ENCODE results near the gene PACSIN1. TPM values are rescaled to one million over a fixed set of nuclear protein-coding genes. Genes with fewer than 3 reads are reported as not detected.

The PACSIN1 gene
- total RNA-seq, 6 experiments from 2014 or later = 0.05 to 0.37 (median 0.22) TPM; not detected in 1

DNA sequence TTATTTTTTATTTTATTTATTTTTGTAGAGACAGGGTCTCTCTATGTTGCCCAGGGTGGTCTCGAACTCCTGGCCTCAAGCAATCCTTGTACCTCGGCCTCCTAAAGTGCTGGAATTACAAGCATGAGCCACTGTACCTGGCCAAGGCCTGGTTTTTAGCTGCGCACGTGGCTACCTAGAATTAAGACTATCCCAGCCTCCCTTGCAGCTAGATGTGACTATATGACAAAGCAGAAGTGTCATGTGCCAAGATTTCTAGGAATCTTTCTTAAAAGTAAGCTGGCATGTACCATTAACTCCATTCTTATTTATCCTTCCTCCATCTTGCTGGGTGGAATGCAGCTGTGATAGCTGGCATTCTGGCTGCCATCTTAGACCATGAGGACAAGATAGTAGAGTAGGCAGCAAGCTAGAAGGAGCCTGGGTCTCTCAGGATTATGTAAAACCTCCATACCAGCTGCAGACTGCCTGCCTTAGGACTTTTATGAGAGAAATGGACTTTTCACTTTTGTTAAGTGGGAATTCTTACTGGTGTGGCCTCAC lies 92.4 kb downstream of the PACSIN1 start:
- no peak overlapping the region for H3K4me3 ChIP-seq
- ATAC-seq = no peak
- H3K27me3 ChIP-seq = no peaks in the 10 kb centered on the region
- no peaks in the 10 kb centered on the region for H3K36me3 ChIP-seq
- intact Hi-C loops (cut with DNase I) = no loop called here
- no peak for DNase-seq
- 92% methylated on average over 4 of the region's 4 CpGs for WGBS (ENCODE audit: insufficient coverage, low coverage, low lambda C conversion rate, missing lambda C conversion rate)
- H3K4me1 ChIP-seq = no peaks in the 10 kb centered on the region
- no peak overlapping the region for H3K27ac ChIP-seq
- no peaks in the 10 kb centered on the region for H3K9me3 ChIP-seq
- TF ChIP-seq, protein P1, sequence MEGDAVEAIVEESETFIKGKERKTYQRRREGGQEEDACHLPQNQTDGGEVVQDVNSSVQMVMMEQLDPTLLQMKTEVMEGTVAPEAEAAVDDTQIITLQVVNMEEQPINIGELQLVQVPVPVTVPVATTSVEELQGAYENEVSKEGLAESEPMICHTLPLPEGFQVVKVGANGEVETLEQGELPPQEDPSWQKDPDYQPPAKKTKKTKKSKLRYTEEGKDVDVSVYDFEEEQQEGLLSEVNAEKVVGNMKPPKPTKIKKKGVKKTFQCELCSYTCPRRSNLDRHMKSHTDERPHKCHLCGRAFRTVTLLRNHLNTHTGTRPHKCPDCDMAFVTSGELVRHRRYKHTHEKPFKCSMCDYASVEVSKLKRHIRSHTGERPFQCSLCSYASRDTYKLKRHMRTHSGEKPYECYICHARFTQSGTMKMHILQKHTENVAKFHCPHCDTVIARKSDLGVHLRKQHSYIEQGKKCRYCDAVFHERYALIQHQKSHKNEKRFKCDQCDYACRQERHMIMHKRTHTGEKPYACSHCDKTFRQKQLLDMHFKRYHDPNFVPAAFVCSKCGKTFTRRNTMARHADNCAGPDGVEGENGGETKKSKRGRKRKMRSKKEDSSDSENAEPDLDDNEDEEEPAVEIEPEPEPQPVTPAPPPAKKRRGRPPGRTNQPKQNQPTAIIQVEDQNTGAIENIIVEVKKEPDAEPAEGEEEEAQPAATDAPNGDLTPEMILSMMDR (IDR thresholded peaks at IDR 0.05) = no peak
- TF ChIP-seq POLR2A (IDR thresholded peaks at IDR 0.05) = no peak

DNA sequence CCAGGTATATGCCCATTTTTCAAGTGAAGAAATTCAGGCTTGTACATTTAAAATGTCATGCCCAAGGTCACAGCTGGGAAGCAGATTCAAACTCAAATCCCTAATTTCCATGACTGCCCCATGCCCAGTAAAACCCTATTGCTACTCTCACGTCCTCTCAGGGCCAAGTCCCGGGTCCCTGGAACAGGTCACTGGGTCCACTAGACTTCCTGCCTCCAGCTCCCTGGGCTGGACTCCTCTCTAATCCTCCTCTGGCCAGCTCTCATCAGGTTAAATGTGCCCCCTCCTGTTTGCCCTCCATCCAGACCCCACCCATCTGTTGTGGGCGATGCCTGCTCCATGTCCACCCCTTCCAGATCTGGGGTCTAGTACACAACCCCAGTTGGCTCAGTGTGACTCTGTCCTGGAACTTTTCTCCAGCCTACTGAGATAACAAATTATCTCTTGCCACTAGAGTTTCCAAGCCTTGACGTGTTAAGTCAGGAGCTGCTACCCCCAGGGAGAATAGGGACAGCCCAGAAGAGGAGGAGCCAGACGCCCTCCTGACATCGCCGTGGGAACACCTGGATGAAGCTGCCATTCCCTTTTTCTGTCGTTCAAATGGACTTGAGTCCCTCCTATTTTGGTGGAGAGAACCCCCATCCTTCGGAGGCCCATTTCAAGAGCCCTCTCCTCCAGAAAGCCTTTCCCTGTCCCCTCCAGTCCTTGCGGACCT lies 93.9 kb downstream of the PACSIN1 start:
- DNase-seq = no peak
- intact Hi-C loops (cut with DNase I) = no loop called here
- TF ChIP-seq POLR2A (IDR thresholded peaks at IDR 0.05) = no peak
- TF ChIP-seq, protein P1 (IDR thresholded peaks at IDR 0.05) = no peak
- no peaks in the 10 kb centered on the region for H3K9me3 ChIP-seq
- no peak overlapping the region for H3K4me3 ChIP-seq
- no peak for ATAC-seq
- no peaks in the 10 kb centered on the region for H3K4me1 ChIP-seq
- WGBS (ENCODE audit: insufficient coverage, low coverage, low lambda C conversion rate, missing lambda C conversion rate) = 70% methylated on average over 3 of the region's 10 CpGs
- H3K36me3 ChIP-seq = no peaks in the 10 kb centered on the region
- no peaks in the 10 kb centered on the region for H3K27me3 ChIP-seq
- no peak overlapping the region for H3K27ac ChIP-seq

DNA sequence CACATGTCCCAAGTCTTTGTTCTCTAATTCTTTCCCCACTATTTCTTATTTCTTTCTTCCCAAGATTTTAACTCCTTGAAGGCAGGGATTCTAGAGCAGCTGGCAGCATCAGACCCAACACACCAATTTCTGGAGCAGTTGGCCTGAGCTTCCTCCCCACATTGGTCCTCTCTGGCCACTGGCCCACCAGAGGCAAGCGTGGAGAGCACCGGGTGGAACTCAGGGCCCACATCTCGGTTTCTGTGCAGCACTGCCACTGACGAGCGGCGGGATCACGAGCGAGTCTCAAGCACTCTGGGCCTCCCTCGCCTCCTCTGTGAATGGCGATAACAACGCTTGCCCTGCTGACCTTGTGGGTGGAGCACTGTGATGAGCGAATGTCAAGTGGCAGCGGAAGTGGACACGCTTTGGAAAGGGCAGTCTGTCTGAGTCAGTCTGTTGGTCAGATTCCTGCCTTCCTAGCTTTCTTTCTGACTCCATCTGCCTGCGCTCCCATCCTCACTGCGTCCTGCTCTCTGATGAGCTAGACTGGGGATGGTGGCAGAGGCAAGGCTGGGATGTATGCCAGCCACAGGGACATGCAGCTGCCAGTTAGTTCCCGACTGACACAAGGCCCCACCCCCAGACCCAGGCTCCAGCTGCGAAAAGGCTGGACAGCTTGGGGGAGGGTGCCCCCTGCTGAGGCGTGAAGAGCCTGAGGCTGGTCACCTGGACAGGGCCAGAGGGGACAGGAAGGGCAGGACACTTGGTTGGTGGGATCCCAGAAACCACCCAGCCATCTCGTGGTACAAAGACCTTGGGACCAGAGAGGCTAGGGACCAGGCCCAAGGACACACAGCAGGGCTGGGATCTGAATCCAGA lies 94.7 kb downstream of the PACSIN1 start:
- DNase-seq = no peak
- intact Hi-C loops (cut with DNase I) = no loop called here

DNA sequence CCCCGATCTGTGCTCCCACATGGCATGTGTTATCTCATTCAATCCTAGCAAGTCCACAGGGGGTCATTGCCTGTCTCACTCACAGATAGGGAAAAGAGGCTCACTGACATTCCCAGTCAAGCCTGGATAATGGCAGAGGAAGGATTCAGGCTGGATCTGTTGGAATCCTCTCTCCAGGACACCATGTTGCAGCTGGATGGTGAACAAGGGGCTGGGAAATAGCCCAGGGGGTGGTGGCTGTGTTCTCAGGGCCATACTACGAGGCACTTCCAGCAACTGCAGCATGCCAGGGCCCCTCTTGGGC lies 95.3 kb downstream of the PACSIN1 start:
- intact Hi-C loops (cut with DNase I) = no loop called here
- Histone ChIP-seq H3K4me3 (no peak overlapping the region), H3K27ac (no peak overlapping the region), H3K9me3 (no peaks in the 10 kb centered on the region), H3K36me3 (no peaks in the 10 kb centered on the region), H3K4me1 (no peaks in the 10 kb centered on the region), H3K27me3 (no peaks in the 10 kb centered on the region)
- TF ChIP-seq POLR2A (IDR thresholded peaks at IDR 0.05) = no peak
- TF ChIP-seq, protein P1 (IDR thresholded peaks at IDR 0.05) = no peak
- DNase-seq (no peak), ATAC-seq (no peak)
- no CpG with 5 or more reads among the region's 2 CpGs for WGBS (ENCODE audit: insufficient coverage, low coverage, low lambda C conversion rate, missing lambda C conversion rate)

More for the DNA sequence above, 94.7 kb downstream of the PACSIN1 start:
- peak in 1 of 4 donors; percentile 19 for ATAC-seq
- no peaks in the 10 kb centered on the region for H3K36me3 ChIP-seq
- no peak overlapping the region for H3K4me3 ChIP-seq
- TF ChIP-seq, protein P1 (IDR thresholded peaks at IDR 0.05) = no peak
- TF ChIP-seq POLR2A (IDR thresholded peaks at IDR 0.05) = no peak
- no peak overlapping the region for H3K27ac ChIP-seq
- H3K27me3 ChIP-seq = no peaks in the 10 kb centered on the region
- WGBS (ENCODE audit: insufficient coverage, low coverage, low lambda C conversion rate, missing lambda C conversion rate) = 32% methylated on average over 5 of the region's 20 CpGs
- H3K4me1 ChIP-seq = no peaks in the 10 kb centered on the region
- no peaks in the 10 kb centered on the region for H3K9me3 ChIP-seq
